Glutamatergic neuron (in vitro differentiated cells): Measurements from ENCODE around the gene MS4A4E. TPM values are rescaled to one million over a fixed set of nuclear protein-coding genes. Genes with fewer than 3 reads are reported as not detected.

Experiments
- DNase-seq: peaks from one replicate; pipeline ENCODE4 v3.0.0; 2022
- H3K27ac Mint-ChIP-seq: one replicate; pipeline ENCODE4 v1.8.0; 2020; ENCODE audit warnings: mild to moderate bottlenecking, mixed read lengths, inconsistent platforms; ENCODE audit not compliant: unreplicated experiment
- H3K27me3 Mint-ChIP-seq: one replicate; pipeline ENCODE4 v1.8.0; 2020; ENCODE audit warnings: mild to moderate bottlenecking, moderate library complexity, mixed read lengths, inconsistent platforms; ENCODE audit not compliant: unreplicated experiment
- H3K36me3 Mint-ChIP-seq: one replicate; pipeline ENCODE4 v1.8.0; 2020; ENCODE audit warnings: mild to moderate bottlenecking, mixed read lengths, inconsistent platforms; ENCODE audit not compliant: unreplicated experiment
- H3K4me1 Mint-ChIP-seq: one replicate; pipeline ENCODE4 v1.8.0; 2020; ENCODE audit warnings: mild to moderate bottlenecking, low read depth, mixed read lengths, inconsistent platforms; ENCODE audit not compliant: unreplicated experiment
- H3K4me3 Mint-ChIP-seq: one replicate; pipeline ENCODE4 v1.8.0; 2020; ENCODE audit warnings: mild to moderate bottlenecking, mixed read lengths, inconsistent platforms; ENCODE audit not compliant: unreplicated experiment
- H3K9me3 Mint-ChIP-seq: one replicate; pipeline ENCODE4 v1.8.0; 2020; ENCODE audit warnings: mild to moderate bottlenecking, moderate library complexity, mixed read lengths, inconsistent platforms; ENCODE audit not compliant: unreplicated experiment
- CTCF ChIP-seq: fragments of 200-600 bp; sonication (generic); IDR thresholded peaks from one replicate; pipeline ENCODE4 v1.5.0; 2021; ENCODE audit not compliant: partially characterized antibody, unreplicated experiment
- total RNA-seq: library from RNA; stranded (reverse); fragmentation: NEBNext Ultra II Directional; extraction: Animal tissue kit (Norgen Biotek cat#: 25700); gene quantifications from one replicate; pipeline ENCODE4 v1.2.1, GENCODE V29; 2021; ENCODE audit not compliant: unreplicated experiment

Gene MS4A4E
- total RNA-seq, 1 donor from 2014 or later = not detected

GRCh38 chr11:60211206-60211605 is 31.7 kb downstream of the MS4A4E start:
- no peak overlapping the region for H3K27ac Mint-ChIP-seq
- TF ChIP-seq CTCF = no peak
- no peaks in the 10 kb centered on the region for H3K27me3 Mint-ChIP-seq
- H3K4me1 Mint-ChIP-seq = no peaks in the 10 kb centered on the region
- no peak for DNase-seq
- no peaks in the 10 kb centered on the region for H3K9me3 Mint-ChIP-seq
- H3K4me3 Mint-ChIP-seq = no peak overlapping the region
- no peaks in the 10 kb centered on the region for H3K36me3 Mint-ChIP-seq

GRCh38 chr11:60209977-60210376 is 33.0 kb downstream of the MS4A4E start:
- TF ChIP-seq CTCF = no peak
- no peaks in the 10 kb centered on the region for H3K9me3 Mint-ChIP-seq
- no peak overlapping the region for H3K27ac Mint-ChIP-seq
- no peaks in the 10 kb centered on the region for H3K4me1 Mint-ChIP-seq
- H3K36me3 Mint-ChIP-seq = no peaks in the 10 kb centered on the region
- no peak for DNase-seq
- H3K4me3 Mint-ChIP-seq = no peak overlapping the region
- H3K27me3 Mint-ChIP-seq = no peaks in the 10 kb centered on the region

- H3K4me1 Mint-ChIP-seq = no peaks in the 10 kb centered on the region
- TF ChIP-seq CTCF = no peak
- no peaks in the 10 kb centered on the region for H3K36me3 Mint-ChIP-seq
- no peaks in the 10 kb centered on the region for H3K27me3 Mint-ChIP-seq
- H3K27ac Mint-ChIP-seq = no peak overlapping the region
- no peaks in the 10 kb centered on the region for H3K9me3 Mint-ChIP-seq
- H3K4me3 Mint-ChIP-seq = no peak overlapping the region
- DNase-seq = no peak
These were observed 34.0 kb downstream of the MS4A4E start for GRCh38 chr11:60208951-60209350.

GRCh38 chr11:60208146-60208895 is 34.6 kb downstream of the MS4A4E start:
- Mint-ChIP-seq H3K4me3 (no peak overlapping the region), H3K4me1 (no peaks in the 10 kb centered on the region), H3K27ac (no peak overlapping the region), H3K36me3 (no peaks in the 10 kb centered on the region), H3K27me3 (no peaks in the 10 kb centered on the region), H3K9me3 (no peaks in the 10 kb centered on the region)
- no peak for DNase-seq
- TF ChIP-seq CTCF = no peak

GRCh38 chr11:60206616-60207015 is 36.3 kb downstream of the MS4A4E start:
- Mint-ChIP-seq H3K4me1 (no peaks in the 10 kb centered on the region), H3K27me3 (no peaks in the 10 kb centered on the region), H3K9me3 (no peaks in the 10 kb centered on the region), H3K27ac (no peak overlapping the region), H3K4me3 (no peak overlapping the region), H3K36me3 (no peaks in the 10 kb centered on the region)
- DNase-seq = no peak
- no peak for TF ChIP-seq CTCF
